ENCODE measurements around the gene IARS2.

Gene IARS2

DNA sequence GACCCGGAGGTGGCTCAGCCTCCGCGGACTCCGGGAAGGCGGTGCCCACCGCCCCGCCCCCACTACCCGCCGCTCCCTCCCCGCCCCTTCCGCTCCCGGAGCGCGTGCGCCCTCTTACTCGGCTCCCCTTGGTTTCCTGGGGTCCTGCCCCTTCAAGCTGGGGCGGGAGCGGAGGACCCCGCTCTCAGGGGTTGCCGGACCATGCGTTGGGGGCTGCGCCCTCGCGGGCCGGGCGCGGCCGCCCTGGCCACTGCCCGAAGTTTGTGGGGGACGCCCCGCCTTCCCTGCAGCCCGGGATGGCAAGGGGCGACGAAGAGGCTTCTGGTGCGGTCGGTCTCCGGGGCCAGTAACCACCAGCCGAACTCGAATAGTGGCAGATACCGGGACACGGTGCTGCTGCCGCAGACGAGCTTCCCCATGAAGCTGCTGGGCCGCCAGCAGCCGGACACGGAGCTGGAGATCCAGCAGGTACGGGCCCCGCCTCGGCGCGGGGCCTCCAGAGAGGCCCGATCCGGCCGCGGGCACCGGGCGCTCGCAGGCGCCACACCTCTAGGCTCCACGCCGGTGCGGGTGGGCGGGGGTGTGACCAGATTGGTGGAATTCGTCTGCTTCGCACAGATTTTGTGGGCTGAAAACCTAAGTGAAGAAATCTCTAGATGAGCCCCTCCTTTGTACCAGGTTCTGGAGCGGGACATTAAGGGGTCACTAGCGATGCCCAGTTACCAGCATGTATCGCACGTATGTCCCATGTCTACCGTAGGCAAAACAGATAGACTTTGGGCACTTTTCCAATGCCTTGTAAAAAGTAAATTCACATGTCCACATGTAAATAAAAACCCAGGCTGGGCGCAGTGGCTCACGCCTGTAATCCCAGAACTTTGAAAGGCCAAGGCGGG lies at the start of gene IARS2:
TSS of gene IARS2 (plus strand) at position 117 of the 896 bp plus-strand sequence. CDS start at position 202, 85 bp downstream.
- TF ChIP-seq, protein P1, sequence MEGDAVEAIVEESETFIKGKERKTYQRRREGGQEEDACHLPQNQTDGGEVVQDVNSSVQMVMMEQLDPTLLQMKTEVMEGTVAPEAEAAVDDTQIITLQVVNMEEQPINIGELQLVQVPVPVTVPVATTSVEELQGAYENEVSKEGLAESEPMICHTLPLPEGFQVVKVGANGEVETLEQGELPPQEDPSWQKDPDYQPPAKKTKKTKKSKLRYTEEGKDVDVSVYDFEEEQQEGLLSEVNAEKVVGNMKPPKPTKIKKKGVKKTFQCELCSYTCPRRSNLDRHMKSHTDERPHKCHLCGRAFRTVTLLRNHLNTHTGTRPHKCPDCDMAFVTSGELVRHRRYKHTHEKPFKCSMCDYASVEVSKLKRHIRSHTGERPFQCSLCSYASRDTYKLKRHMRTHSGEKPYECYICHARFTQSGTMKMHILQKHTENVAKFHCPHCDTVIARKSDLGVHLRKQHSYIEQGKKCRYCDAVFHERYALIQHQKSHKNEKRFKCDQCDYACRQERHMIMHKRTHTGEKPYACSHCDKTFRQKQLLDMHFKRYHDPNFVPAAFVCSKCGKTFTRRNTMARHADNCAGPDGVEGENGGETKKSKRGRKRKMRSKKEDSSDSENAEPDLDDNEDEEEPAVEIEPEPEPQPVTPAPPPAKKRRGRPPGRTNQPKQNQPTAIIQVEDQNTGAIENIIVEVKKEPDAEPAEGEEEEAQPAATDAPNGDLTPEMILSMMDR (IDR thresholded peaks at IDR 0.05) = no peak

DNA sequence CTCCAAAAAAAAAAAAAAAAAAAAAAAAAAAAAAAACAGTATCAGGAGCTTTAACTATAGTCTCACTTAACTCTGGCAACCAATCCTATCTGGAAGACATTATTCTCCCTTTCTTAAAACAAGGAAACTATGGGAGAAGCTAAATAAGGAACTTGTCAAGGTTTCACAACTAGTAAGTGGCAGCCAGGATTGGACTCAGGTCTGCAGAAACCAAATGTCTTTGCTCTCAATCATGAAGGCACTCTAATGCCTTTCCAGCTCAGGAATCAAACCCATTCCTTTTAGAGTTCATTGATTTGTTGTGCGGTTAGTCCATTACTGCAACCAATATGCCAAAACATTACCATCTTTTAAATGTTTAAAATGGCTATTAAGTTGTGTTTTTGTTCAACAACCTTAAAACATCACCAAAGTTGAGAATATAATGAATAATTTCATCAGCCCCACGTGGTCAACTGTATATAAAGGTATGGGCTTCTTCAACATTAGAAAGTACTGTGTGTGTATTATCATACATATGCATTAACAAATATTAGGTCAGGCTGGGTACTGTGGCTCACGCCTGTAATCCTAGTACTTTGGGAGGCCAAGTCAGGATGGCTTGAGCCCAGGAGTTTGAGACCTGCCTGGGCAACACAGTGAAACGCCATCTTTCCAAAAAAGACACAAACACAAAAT lies 49.1 kb upstream of the IARS2 start:
- TF ChIP-seq, protein P1 (IDR thresholded peaks at IDR 0.05) = no peak

DNA sequence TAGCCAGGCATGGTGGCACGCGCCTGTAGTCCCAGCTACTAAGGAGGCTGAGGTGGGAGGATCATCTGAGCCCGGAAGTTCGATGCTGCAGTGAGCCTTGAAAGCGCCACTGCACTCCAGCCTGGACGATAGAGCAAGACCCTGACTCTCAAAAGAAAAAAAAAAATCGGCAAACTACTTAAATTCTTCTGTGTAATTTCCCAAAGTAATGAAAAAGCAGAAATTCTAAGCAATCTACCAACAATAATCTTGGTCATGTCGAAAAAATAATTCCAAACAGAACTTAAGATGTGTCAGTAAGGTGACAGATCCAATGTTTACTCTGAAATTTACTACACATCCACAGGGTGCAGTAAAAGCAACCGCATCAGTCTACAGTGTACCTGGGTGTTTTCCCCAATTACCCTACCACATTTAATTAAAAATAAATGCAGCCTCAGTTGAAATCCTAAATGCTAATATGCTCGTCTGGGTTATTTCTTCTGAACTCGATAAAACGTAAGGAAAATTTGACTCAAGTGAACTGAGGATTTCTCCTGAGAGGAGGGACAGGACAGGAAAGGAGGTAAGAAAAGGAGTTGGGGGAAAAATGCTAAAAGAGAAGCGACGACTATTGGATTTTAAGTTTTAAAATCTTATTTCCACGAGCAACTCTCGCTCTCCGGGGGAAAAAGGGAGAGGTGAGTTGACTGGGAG lies 48.4 kb upstream of the IARS2 start:
- TF ChIP-seq, protein P1 (IDR thresholded peaks at IDR 0.05) = no peak

DNA sequence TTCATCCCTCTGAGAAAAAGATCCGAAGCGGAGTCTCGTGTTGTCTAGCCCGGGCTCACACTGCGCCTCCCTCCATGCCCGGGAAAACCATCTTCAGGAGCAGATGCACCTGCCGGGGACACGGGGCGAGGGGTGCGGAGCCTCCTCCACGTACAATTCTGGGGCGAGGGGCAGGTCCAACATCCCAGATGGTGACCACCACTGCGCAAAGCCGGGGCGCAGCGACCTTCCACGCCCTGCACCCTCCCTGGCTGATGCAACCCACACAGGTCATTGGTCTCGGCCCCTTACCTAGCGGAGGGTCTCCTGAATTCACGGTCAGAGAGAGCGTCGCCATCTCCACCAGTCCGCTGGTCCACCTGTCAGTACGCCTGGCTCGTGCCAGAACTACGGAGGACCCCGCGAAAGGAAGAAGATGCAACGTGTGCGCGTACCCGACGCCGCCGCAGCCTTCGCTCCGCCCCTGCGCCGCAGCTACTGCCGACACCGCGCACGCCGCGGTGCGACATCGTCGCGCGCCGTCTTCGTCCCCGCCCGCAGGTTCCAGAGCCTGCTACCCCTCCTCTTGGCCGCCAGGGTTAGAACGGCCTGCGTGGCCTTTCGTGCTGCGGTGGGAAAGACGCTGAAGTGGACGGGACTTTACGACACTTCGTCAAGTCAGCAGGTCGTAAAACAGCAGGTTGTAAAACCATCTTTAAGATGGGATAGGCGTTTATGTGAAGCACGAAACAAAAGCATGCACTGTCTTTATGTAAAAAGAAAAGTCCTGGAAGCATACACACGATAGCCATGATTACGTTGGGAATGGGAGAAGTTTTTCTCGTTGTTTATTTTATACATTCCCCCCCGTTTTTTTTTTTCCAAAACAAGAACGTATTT lies 47.6 kb upstream of the IARS2 start, which contains the start of gene EPRS1:
TSS of gene EPRS1 (minus strand) at position 454 of the 879 bp plus-strand sequence. CDS start at position 337, 117 bp downstream.
- TF ChIP-seq, protein P1 (IDR thresholded peaks at IDR 0.05) = peak; percentile 58; the same call in 1 of the 2 replicates

DNA sequence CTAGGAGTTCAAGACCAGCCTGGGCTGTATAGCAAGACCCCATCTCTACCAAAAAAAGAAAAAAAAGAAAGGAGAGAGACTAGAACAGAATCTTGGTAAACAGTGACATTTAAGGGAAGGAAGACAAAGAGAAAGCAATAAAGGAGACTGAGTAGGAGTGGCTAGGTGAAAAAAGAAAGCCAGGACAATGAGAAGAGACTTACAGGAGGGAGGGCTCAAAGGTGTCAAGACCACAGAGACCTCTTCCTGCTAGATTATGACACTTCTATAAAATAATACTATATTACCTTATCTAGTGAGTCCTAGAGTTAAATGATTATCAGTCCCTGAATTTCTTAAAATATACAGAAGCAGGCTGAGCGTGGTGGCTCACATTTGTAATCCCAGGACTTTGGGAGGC lies 37.6 kb upstream of the IARS2 start:
- TF ChIP-seq, protein P1 (IDR thresholded peaks at IDR 0.05) = no peak

DNA sequence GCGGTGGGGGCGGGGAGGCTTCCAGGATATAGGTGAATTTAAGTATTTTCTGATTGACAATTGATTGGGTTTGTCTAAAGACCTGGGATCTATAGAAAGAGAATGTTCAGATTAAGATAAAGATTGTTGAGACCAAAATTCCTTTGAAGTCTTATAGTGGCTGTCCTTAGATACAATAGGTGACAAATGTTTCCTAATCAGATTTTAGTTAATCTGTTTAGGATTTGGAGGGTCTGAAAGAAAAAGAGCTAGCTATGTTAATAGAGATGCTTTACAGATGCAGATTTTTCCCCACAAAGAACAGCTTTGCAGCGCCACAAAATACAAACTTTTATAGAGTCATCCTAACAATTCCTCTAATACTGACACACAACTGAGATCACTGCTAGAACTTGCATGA lies 33.1 kb upstream of the IARS2 start:
- TF ChIP-seq, protein P1 (IDR thresholded peaks at IDR 0.05) = no peak

All from LNCAP (cell line).